Upper lobe of left lung (tissue), 4 donors: ENCODE results near the gene ST3GAL3.

Experiments
- POLR2AphosphoS5 ChIP-seq, 2 donors: sonication (generic); formaldehyde crosslinking; IDR thresholded peaks; one replicate each; pipeline ENCODE4 v1.5.1; 2017; ENCODE audit warnings: antibody characterized with exemption in 2 of 2
- TF ChIP-seq, protein P1 (sequence below), 6 experiments: fragments of 450-650 bp in 4 of 6; fragments of 200-600 bp in 2 of 6; sonication (generic) in 2 of 6; IDR thresholded peaks; one replicate each; pipeline ENCODE4 v1.5.1; 2016 to 2019; ENCODE audit warnings: antibody characterized with exemption in 6 of 6

DNA sequence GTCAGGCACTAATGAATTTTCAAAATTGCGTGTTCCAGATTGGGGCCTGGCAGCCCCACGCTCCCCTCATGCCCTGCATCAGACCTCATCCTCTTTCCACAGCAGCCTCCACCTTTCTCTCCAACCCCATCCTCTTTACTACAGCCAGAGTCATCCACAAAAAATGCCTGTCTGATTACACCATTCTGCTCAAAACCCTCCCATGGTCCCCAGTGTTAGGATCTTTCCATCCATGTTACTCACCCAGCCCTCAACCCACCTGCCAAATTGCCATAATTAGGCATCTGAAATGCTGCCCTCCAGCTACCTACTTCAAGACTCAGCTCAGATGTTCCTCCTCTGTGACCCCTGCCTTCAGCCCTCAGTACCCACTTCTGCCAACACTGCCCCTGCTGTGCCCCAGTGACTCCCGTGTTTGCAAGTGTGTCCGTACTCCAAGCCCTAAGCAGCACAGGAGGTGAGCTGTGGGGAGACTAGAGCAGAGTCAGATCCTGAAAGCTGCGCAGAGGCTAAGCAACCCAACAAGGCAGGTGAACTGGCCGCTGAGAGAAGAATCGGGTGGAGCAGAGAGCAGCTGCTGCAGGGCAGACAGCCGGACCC is 225.6 kb downstream of the ST3GAL3 start:
- TF ChIP-seq, protein P1, sequence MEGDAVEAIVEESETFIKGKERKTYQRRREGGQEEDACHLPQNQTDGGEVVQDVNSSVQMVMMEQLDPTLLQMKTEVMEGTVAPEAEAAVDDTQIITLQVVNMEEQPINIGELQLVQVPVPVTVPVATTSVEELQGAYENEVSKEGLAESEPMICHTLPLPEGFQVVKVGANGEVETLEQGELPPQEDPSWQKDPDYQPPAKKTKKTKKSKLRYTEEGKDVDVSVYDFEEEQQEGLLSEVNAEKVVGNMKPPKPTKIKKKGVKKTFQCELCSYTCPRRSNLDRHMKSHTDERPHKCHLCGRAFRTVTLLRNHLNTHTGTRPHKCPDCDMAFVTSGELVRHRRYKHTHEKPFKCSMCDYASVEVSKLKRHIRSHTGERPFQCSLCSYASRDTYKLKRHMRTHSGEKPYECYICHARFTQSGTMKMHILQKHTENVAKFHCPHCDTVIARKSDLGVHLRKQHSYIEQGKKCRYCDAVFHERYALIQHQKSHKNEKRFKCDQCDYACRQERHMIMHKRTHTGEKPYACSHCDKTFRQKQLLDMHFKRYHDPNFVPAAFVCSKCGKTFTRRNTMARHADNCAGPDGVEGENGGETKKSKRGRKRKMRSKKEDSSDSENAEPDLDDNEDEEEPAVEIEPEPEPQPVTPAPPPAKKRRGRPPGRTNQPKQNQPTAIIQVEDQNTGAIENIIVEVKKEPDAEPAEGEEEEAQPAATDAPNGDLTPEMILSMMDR (IDR thresholded peaks at IDR 0.05) = no peak
- no peak for TF ChIP-seq POLR2AphosphoS5 (IDR thresholded peaks at IDR 0.05)
